ENCODE measurements around the gene CTNS.

The CTNS gene

DNA sequence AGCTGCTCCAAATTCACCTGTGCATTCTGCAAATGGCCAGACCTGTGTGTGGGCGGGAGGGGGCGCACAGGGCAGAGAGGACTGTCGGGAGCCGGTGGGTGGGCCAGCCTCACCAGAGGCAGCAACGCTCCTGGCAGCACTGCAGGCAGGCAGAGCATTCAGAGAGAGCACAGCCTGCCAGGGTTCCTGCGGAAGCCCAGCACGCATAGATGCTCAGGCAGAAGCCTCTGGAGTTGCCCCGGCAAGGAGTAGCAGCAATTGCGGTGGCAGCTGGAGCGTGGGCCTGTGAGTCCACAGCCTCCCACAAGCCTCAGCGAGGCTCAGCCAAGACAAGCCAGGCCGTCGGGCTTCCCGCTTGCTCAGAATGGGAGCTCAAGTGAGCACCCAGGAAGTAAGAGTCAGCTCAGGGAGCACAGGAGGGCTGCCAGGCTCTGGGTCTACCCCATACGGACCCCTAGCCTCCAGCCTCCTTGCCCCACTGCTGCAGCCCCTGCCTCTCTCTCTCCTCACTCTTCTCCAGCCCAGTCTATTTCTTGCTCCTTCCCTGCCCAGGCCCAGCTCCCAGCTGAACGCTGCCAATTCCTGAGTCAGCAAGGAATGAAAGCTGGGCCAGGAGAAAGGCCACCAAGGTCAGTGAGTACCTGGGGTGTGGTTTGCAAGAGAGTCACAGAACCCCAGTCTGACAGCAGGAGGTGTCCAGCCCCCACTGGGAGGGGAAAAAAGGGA is 41.7 kb downstream of the CTNS start:
- H3K36me3 Mint-ChIP-seq (ENCODE audit: low read depth): no peaks in the 10 kb centered on the region
- no peaks in the 10 kb centered on the region for H3K9me3 Mint-ChIP-seq
- TF ChIP-seq, protein P1, sequence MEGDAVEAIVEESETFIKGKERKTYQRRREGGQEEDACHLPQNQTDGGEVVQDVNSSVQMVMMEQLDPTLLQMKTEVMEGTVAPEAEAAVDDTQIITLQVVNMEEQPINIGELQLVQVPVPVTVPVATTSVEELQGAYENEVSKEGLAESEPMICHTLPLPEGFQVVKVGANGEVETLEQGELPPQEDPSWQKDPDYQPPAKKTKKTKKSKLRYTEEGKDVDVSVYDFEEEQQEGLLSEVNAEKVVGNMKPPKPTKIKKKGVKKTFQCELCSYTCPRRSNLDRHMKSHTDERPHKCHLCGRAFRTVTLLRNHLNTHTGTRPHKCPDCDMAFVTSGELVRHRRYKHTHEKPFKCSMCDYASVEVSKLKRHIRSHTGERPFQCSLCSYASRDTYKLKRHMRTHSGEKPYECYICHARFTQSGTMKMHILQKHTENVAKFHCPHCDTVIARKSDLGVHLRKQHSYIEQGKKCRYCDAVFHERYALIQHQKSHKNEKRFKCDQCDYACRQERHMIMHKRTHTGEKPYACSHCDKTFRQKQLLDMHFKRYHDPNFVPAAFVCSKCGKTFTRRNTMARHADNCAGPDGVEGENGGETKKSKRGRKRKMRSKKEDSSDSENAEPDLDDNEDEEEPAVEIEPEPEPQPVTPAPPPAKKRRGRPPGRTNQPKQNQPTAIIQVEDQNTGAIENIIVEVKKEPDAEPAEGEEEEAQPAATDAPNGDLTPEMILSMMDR (IDR thresholded peaks at IDR 0.05): no peak
- H3K27ac Mint-ChIP-seq: no peak overlapping the region
- no peak overlapping the region for H3K4me3 Mint-ChIP-seq
- peaks cover 27% of the 10 kb centered on the region for H3K27me3 Mint-ChIP-seq (ENCODE audit: low read depth, poor library complexity)
- peak; percentile 54 for DNase-seq
- H3K4me1 Mint-ChIP-seq: peaks cover 33% of the 10 kb centered on the region

DNA sequence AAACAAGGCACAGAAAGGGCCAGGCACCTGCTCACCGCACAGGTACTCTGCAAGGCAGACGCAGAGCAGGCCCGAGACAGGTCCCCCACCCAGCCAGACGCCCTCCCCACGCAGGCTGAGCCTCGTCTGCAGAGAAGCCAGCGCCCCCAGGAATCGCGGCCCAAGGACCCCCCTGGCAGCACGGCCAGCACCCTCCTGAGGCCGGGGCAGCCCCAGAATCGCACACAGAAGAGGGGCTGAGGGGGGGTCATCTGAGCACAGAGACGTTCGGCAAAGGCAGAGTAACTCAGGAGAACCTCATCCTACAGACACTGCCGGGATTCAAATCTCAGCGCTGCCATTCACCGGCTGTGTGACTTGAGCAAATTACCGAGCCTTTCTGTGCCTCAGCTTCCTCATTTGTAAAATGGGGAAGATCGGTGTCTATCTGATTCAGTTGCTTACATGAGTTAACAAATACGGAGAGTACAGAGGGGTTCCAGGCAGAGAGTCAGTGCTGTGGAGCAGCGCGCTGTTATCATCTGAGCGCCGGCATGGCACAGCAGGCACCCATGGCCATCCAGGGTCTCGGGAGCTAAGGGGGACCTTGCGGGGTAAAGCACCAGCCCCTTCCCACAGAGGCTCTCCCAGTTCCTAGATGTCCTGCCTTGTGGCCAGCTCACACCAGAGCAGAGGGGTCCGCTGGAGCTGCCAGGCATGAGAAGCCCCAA is 42.4 kb downstream of the CTNS start:
- H3K9me3 Mint-ChIP-seq: no peaks in the 10 kb centered on the region
- no peak overlapping the region for H3K4me3 Mint-ChIP-seq
- no peak overlapping the region for H3K27ac Mint-ChIP-seq
- no peak for DNase-seq
- H3K4me1 Mint-ChIP-seq: peaks cover 26% of the 10 kb centered on the region
- H3K27me3 Mint-ChIP-seq (ENCODE audit: low read depth, poor library complexity): peaks cover 29% of the 10 kb centered on the region
- TF ChIP-seq, protein P1 (IDR thresholded peaks at IDR 0.05): no peak
- H3K36me3 Mint-ChIP-seq (ENCODE audit: low read depth): no peaks in the 10 kb centered on the region

DNA sequence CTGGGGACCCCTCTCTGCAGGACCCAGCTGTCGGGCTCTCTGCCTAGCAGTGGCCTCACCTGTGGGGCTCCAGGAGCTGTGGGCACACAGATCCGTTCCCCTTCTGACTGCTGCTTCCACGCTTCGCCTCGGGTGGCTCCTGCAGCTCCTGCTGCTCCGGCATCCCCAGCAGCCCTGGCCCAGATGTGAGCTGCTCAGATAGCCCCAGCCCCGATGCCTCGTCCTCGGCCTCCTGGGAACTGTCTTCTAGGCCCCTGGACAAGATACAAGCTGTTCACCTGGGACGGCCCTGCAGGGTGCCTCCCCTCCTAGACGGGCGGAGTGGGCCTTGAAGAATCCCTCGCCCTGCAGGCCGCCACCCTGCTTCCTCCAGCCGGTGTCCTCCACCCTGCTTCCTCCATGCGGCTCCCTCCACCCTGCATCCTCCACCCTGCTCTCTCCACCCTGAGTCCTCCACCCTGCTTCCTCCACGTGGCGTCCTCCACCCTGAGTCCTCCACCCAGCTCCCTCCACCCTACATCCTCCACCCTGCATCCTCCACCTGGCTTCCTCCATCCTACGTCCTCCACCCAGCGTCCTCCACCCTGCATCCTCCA is 43.1 kb downstream of the CTNS start:
- DNase-seq: no peak
- TF ChIP-seq, protein P1 (IDR thresholded peaks at IDR 0.05): no peak
- Mint-ChIP-seq H3K36me3 (ENCODE audit: low read depth) (no peaks in the 10 kb centered on the region), H3K9me3 (no peaks in the 10 kb centered on the region), H3K27me3 (ENCODE audit: low read depth, poor library complexity) (peaks cover 29% of the 10 kb centered on the region), H3K4me1 (peaks cover 21% of the 10 kb centered on the region), H3K4me3 (no peak overlapping the region), H3K27ac (no peak overlapping the region)

DNA sequence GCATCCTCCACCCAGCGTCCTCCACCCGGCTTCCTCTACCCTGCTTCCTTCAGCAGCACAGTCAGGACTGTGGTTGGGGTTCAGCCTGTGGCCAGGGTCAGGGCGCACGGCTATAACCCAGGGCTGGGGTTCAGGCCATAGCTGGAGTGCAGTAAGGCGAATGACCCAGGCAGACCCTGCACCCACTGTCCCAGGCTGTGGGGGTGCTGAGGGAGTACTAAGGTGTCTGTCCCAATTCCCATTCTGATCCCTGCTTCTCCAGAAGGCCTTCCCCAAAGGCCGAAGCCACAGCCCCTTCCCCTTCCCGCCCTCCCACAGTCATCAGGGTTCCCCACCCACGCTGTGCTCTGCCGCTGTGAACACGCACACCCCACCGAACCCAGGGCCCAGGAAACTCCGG is 44.5 kb downstream of the CTNS start:
- TF ChIP-seq, protein P1 (IDR thresholded peaks at IDR 0.05): no peak
- DNase-seq: no peak
- no peaks in the 10 kb centered on the region for H3K9me3 Mint-ChIP-seq
- H3K36me3 Mint-ChIP-seq (ENCODE audit: low read depth): no peaks in the 10 kb centered on the region
- H3K4me3 Mint-ChIP-seq: no peak overlapping the region
- peaks cover 25% of the 10 kb centered on the region for H3K27me3 Mint-ChIP-seq (ENCODE audit: low read depth, poor library complexity)
- H3K27ac Mint-ChIP-seq: no peak overlapping the region
- H3K4me1 Mint-ChIP-seq: peaks cover 15% of the 10 kb centered on the region

DNA sequence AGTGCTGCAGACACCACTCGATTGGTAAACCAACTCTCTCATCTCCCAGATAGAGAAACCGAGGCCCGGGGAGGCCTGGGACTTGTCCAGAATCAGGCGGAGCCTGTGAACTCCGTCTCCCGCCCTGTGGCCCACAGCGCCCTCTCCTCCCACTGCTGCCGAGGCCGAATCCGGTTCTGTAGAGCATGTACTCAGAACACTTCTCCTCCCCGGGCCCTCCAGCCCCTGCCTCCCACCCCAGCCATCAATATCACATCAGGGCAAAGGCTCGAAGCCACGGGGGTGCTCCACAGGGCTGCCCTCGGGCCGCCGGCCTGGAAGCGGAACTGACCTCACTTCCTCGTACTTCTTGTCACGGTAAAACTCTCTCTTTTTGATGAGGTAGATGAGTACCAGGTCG is 45.0 kb downstream of the CTNS start:
- Mint-ChIP-seq H3K9me3 (no peaks in the 10 kb centered on the region), H3K4me3 (no peak overlapping the region), H3K27me3 (ENCODE audit: low read depth, poor library complexity) (peaks cover 25% of the 10 kb centered on the region), H3K27ac (no peak overlapping the region), H3K4me1 (peaks cover 12% of the 10 kb centered on the region), H3K36me3 (ENCODE audit: low read depth) (no peaks in the 10 kb centered on the region)
- no peak for DNase-seq
- TF ChIP-seq, protein P1 (IDR thresholded peaks at IDR 0.05): no peak
